Measurements from ENCODE around the gene NUP205.

The NUP205 gene

DNA sequence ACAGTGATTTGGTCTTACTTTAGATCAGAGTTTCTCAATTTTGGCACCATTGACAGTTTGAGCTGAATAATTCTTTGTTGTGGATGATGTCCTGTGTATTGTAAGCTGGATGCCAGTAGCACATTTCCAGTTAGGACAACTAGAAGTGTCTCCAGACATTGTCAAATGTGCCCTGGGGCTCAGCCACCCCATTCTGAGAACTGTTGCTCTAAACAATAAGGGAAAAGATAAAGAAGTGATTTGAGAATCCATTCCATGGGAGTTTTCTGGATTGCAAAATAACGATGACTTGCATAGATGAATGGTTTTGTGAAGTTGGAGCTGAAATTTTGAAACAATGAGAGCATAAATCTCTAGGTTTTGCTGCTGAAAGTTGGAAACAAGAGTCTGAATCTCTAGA is 44.6 kb downstream of the NUP205 start:
- H3K36me3 ChIP-seq, result peaks cover 24 to 73% (median 50%) of the 10 kb centered on the region in 3 donors

DNA sequence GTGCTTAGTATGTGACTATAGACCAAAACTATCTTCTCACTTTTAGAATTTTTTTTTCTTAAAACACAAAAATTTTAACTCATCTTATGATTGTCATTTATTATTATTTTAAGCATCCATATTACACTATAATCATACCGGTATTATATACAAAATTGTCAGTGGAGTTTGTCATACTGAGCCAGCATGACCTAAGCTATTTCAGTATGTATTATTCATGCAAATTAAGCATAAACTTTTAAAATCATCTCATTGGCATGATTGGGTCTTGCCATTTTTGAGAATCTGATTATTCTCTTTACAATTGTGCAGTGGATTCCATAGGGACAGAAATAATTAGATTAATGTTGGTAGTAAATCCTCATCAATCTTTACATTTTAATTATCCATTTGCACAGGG is 58.4 kb downstream of the NUP205 start:
- Histone ChIP-seq H3K4me3 (no peak overlapping the region), H3K27me3 (no peaks in the 10 kb centered on the region), H3K4me1 (peaks cover 0 to 8% (median 0%) of the 10 kb centered on the region in 4 donors), H3K9me3 (no peaks in the 10 kb centered on the region), H3K36me3 (peaks cover 32 to 71% (median 58%) of the 10 kb centered on the region in 3 donors), H3K27ac (no peak overlapping the region)
- intact Hi-C loops (cut with DNase I; ENCODE audit: low total_unique reads), result no loop called here
- no peak for DNase-seq
- TF ChIP-seq CTCF (IDR thresholded peaks at IDR 0.05), result no peak

More for the DNA sequence above, 44.6 kb downstream of the NUP205 start:
- no peaks in the 10 kb centered on the region for H3K9me3 ChIP-seq
- no peak for TF ChIP-seq CTCF (IDR thresholded peaks at IDR 0.05)
- intact Hi-C loops (cut with DNase I; ENCODE audit: low total_unique reads), result no loop called here
- H3K4me3 ChIP-seq, result no peak overlapping the region
- no peak overlapping the region for H3K27ac ChIP-seq
- no peak for DNase-seq
- no peaks in the 10 kb centered on the region for H3K27me3 ChIP-seq
- H3K4me1 ChIP-seq, result no peaks in the 10 kb centered on the region

DNA sequence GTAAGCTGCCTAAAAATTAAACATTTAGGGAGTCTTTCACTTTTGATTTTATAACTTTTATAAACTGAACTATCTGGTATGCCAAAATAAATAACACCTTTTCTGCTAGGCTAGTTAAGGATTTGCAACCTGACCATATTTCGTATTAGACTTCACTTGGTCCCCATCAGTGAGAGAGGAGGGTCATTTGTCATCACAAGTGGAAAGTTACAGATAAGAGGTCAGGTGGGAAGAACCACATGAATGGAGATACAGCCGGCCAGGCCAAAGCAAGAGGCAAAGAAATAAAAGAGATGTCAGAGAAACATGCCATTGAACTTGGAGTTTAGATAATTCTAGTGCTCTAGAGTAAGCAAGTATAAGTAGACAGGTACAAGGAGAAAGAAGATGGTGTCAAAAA is 60.1 kb downstream of the NUP205 start:
- H3K9me3 ChIP-seq, result no peaks in the 10 kb centered on the region
- H3K4me3 ChIP-seq, result no peak overlapping the region
- H3K27me3 ChIP-seq, result no peaks in the 10 kb centered on the region
- peaks cover 0 to 13% (median 0%) of the 10 kb centered on the region in 4 donors for H3K4me1 ChIP-seq
- DNase-seq, result no peak
- intact Hi-C loops (cut with DNase I; ENCODE audit: low total_unique reads), result no loop called here
- H3K27ac ChIP-seq, result no peak overlapping the region
- TF ChIP-seq CTCF (IDR thresholded peaks at IDR 0.05), result no peak
- peaks cover 30 to 62% (median 47%) of the 10 kb centered on the region in 3 donors for H3K36me3 ChIP-seq

- no peak for TF ChIP-seq CTCF (IDR thresholded peaks at IDR 0.05)
- intact Hi-C loops (cut with DNase I; ENCODE audit: low total_unique reads), result no loop called here
- peaks cover 30 to 66% (median 49%) of the 10 kb centered on the region in 3 donors for H3K36me3 ChIP-seq
These were observed 60.8 kb downstream of the NUP205 start for GRCh38 chr7:135618510-135618909.

DNA sequence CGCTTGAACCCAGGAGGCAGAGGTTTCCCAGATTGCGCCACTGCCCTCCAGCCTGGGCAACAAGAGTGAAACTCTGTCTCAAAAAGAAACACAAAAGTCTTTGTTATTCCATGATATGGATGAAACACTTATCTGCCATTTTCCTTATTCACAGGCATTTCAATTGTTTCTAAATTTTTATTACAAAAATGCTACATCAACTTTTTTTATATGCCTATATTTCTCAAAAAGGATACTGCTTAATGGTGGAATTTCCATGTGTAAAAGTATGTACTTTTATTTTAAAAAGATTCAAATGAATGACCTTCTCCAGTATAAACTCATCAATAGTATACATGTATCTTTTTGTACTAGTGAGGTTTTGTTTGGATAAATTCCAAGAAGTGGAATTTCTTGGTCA is 62.7 kb downstream of the NUP205 start:
- peak overlapping the region in 1 of 2 donors; percentile 47 for H3K27ac ChIP-seq
- no peaks in the 10 kb centered on the region for H3K9me3 ChIP-seq
- DNase-seq, result no peak
- no peak for TF ChIP-seq CTCF (IDR thresholded peaks at IDR 0.05)
- no peak overlapping the region for H3K4me3 ChIP-seq
- intact Hi-C loops (cut with DNase I; ENCODE audit: low total_unique reads), result no loop called here
- H3K4me1 ChIP-seq, result peaks cover 0 to 13% (median 0%) of the 10 kb centered on the region in 4 donors
- peaks cover 43 to 82% (median 62%) of the 10 kb centered on the region in 3 donors for H3K36me3 ChIP-seq
- no peaks in the 10 kb centered on the region for H3K27me3 ChIP-seq

More at GRCh38 chr7:135618510-135618909, 60.8 kb downstream of the NUP205 start:
- Histone ChIP-seq H3K27me3 (no peaks in the 10 kb centered on the region), H3K27ac (no peak overlapping the region), H3K9me3 (no peaks in the 10 kb centered on the region), H3K4me3 (no peak overlapping the region), H3K4me1 (peaks cover 0 to 13% (median 0%) of the 10 kb centered on the region in 4 donors)
- no peak for DNase-seq

Data from tibial artery (tissue), 4 donors.